ENCODE data around the gene TMEM62.
"Not testable (repeated sequence)": the region's sequence is repeated elsewhere in the genome, so short reads cannot be mapped to it uniquely, and the experiment has no call there.

The TMEM62 gene

GRCh38 chr15:43146184-43146583, 12.8 kb downstream of the TMEM62 start:
- H4K5ac ChIP-seq (ENCODE audit: low read length), result no peak overlapping the region
- no peak overlapping the region for H3K18ac ChIP-seq (ENCODE audit: low read length)
- H4K8ac ChIP-seq (ENCODE audit: low read depth, low read length), result no peak overlapping the region
- no peak overlapping the region for H3K56ac ChIP-seq (ENCODE audit: low read length)
- no peaks in the 10 kb centered on the region for H3K79me2 ChIP-seq (ENCODE audit: control insufficient read depth, insufficient read depth, low read length)
- H3K27ac ChIP-seq (ENCODE audit: low read depth, low read length), result no peak overlapping the region
- H2BK5ac ChIP-seq (ENCODE audit: low read length), result no peak overlapping the region
- H3K4ac ChIP-seq (ENCODE audit: low read depth, low read length), result no peak overlapping the region
- no CpG with 5 or more reads among the region's 5 CpGs for WGBS (ENCODE audit: extremely low coverage, insufficient coverage, low lambda C conversion rate)
- H3K9ac ChIP-seq (ENCODE audit: low read length), result no peak overlapping the region
- no peak overlapping the region for H2BK15ac ChIP-seq (replicated peaks; ENCODE audit: low read depth)
- no peak overlapping the region for H2AK5ac ChIP-seq (ENCODE audit: low read length)
- no peaks in the 10 kb centered on the region for H3K36me3 ChIP-seq (ENCODE audit: control insufficient read depth, insufficient read depth, low read length)
- H2BK120ac ChIP-seq (ENCODE audit: low read depth, low read length), result no peak overlapping the region
- no peak overlapping the region for H3K4me2 ChIP-seq (ENCODE audit: low read length)
- H3K23ac ChIP-seq (ENCODE audit: low read length), result no peak overlapping the region
- H3K4me1 ChIP-seq (ENCODE audit: control insufficient read depth, low read depth, low read length), result no peaks in the 10 kb centered on the region
- H3K27me3 ChIP-seq (ENCODE audit: insufficient read depth, low read length, poor library complexity), result no peaks in the 10 kb centered on the region
- no peak overlapping the region for H3K4me3 ChIP-seq (ENCODE audit: low read length)
- DNase-seq, result no peak
- no peaks in the 10 kb centered on the region for H3K79me1 ChIP-seq (ENCODE audit: low read length)

GRCh38 chr15:43150191-43150929, 17.0 kb downstream of the TMEM62 start:
- H3K36me3 ChIP-seq (ENCODE audit: control insufficient read depth, insufficient read depth, low read length), result no peaks in the 10 kb centered on the region
- H3K56ac ChIP-seq (ENCODE audit: low read length), result no peak overlapping the region
- no peak overlapping the region for H3K4me2 ChIP-seq (ENCODE audit: low read length)
- H3K4ac ChIP-seq (ENCODE audit: low read depth, low read length), result no peak overlapping the region
- H4K8ac ChIP-seq (ENCODE audit: low read depth, low read length), result no peak overlapping the region
- H3K27ac ChIP-seq (ENCODE audit: low read depth, low read length), result no peak overlapping the region
- no peak overlapping the region for H2BK5ac ChIP-seq (ENCODE audit: low read length)
- no peak overlapping the region for H3K23ac ChIP-seq (ENCODE audit: low read length)
- H3K79me2 ChIP-seq (ENCODE audit: control insufficient read depth, insufficient read depth, low read length), result no peaks in the 10 kb centered on the region
- H2BK15ac ChIP-seq (replicated peaks; ENCODE audit: low read depth), result no peak overlapping the region
- no peak overlapping the region for H3K18ac ChIP-seq (ENCODE audit: low read length)
- H4K5ac ChIP-seq (ENCODE audit: low read length), result no peak overlapping the region
- DNase-seq, result peak; percentile 65
- H2AK5ac ChIP-seq (ENCODE audit: low read length), result no peak overlapping the region
- no peak overlapping the region for H3K9ac ChIP-seq (ENCODE audit: low read length)
- no peak overlapping the region for H3K4me3 ChIP-seq (ENCODE audit: low read length)
- H3K4me1 ChIP-seq (ENCODE audit: control insufficient read depth, low read depth, low read length), result no peaks in the 10 kb centered on the region
- H3K27me3 ChIP-seq (ENCODE audit: insufficient read depth, low read length, poor library complexity), result no peaks in the 10 kb centered on the region
- no peaks in the 10 kb centered on the region for H3K79me1 ChIP-seq (ENCODE audit: low read length)
- H2BK120ac ChIP-seq (ENCODE audit: low read depth, low read length), result no peak overlapping the region
- WGBS (ENCODE audit: extremely low coverage, insufficient coverage, low lambda C conversion rate), result no CpG with 5 or more reads among the region's 5 CpGs

GRCh38 chr15:43151688-43152087, 18.3 kb downstream of the TMEM62 start:
- no peak overlapping the region for H3K4ac ChIP-seq (ENCODE audit: low read depth, low read length)

DNA sequence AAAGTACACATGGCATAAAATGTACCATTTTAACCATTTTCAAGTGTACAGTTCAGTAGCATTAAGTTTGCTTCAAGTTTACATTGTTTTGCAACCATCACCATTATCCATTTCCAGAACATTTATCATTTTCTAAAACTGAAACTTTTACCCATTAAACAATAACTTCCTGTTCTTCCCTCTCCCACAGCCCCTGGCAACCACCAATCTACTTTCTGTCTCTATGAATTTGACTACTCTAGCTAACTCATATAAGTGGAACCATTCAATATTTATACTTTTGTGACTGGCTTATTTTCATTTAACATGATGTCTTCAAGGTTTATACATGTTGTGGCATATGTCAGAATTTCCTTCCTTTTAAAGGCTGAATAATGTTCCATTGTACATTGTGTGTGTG, 19.9 kb downstream of the TMEM62 start:
- Histone ChIP-seq H3K36me3 (ENCODE audit: control insufficient read depth, insufficient read depth, low read length) (no peaks in the 10 kb centered on the region), H3K4me2 (ENCODE audit: low read length) (no peak overlapping the region), H3K4ac (ENCODE audit: low read depth, low read length) (no peak overlapping the region), H3K4me3 (ENCODE audit: low read length) (no peak overlapping the region), H4K8ac (ENCODE audit: low read depth, low read length) (no peak overlapping the region), H2AK5ac (ENCODE audit: low read length) (no peak overlapping the region), H3K18ac (ENCODE audit: low read length) (no peak overlapping the region), H3K79me2 (ENCODE audit: control insufficient read depth, insufficient read depth, low read length) (no peaks in the 10 kb centered on the region), H3K27me3 (ENCODE audit: insufficient read depth, low read length, poor library complexity) (no peaks in the 10 kb centered on the region), H3K56ac (ENCODE audit: low read length) (no peak overlapping the region), H3K79me1 (ENCODE audit: low read length) (no peaks in the 10 kb centered on the region), H2BK5ac (ENCODE audit: low read length) (no peak overlapping the region), H3K4me1 (ENCODE audit: control insufficient read depth, low read depth, low read length) (no peaks in the 10 kb centered on the region), H4K5ac (ENCODE audit: low read length) (no peak overlapping the region), H3K27ac (ENCODE audit: low read depth, low read length) (no peak overlapping the region), H3K9ac (ENCODE audit: low read length) (no peak overlapping the region), H3K23ac (ENCODE audit: low read length) (no peak overlapping the region), H2BK120ac (ENCODE audit: low read depth, low read length) (no peak overlapping the region), H2BK15ac (replicated peaks; ENCODE audit: low read depth) (no peak overlapping the region)
- no peak for DNase-seq

More at GRCh38 chr15:43151688-43152087, 18.3 kb downstream of the TMEM62 start:
- no peak overlapping the region for H3K27ac ChIP-seq (ENCODE audit: low read depth, low read length)
- H3K4me3 ChIP-seq (ENCODE audit: low read length), result no peak overlapping the region
- no peak overlapping the region for H3K9ac ChIP-seq (ENCODE audit: low read length)
- no peaks in the 10 kb centered on the region for H3K27me3 ChIP-seq (ENCODE audit: insufficient read depth, low read length, poor library complexity)
- no peak overlapping the region for H2BK5ac ChIP-seq (ENCODE audit: low read length)
- no peak overlapping the region for H3K56ac ChIP-seq (ENCODE audit: low read length)
- H4K8ac ChIP-seq (ENCODE audit: low read depth, low read length), result no peak overlapping the region
- no peak for DNase-seq
- H3K4me2 ChIP-seq (ENCODE audit: low read length), result no peak overlapping the region
- no peak overlapping the region for H4K5ac ChIP-seq (ENCODE audit: low read length)
- H3K36me3 ChIP-seq (ENCODE audit: control insufficient read depth, insufficient read depth, low read length), result no peaks in the 10 kb centered on the region
- no peak overlapping the region for H3K18ac ChIP-seq (ENCODE audit: low read length)
- no peak overlapping the region for H2BK120ac ChIP-seq (ENCODE audit: low read depth, low read length)
- H3K4me1 ChIP-seq (ENCODE audit: control insufficient read depth, low read depth, low read length), result no peaks in the 10 kb centered on the region
- H3K79me2 ChIP-seq (ENCODE audit: control insufficient read depth, insufficient read depth, low read length), result no peaks in the 10 kb centered on the region
- no peaks in the 10 kb centered on the region for H3K79me1 ChIP-seq (ENCODE audit: low read length)
- WGBS (ENCODE audit: extremely low coverage, insufficient coverage, low lambda C conversion rate), result no CpG with 5 or more reads among the region's 2 CpGs
- H2BK15ac ChIP-seq (replicated peaks; ENCODE audit: low read depth), result no peak overlapping the region
- H3K23ac ChIP-seq (ENCODE audit: low read length), result no peak overlapping the region
- no peak overlapping the region for H2AK5ac ChIP-seq (ENCODE audit: low read length)

DNA sequence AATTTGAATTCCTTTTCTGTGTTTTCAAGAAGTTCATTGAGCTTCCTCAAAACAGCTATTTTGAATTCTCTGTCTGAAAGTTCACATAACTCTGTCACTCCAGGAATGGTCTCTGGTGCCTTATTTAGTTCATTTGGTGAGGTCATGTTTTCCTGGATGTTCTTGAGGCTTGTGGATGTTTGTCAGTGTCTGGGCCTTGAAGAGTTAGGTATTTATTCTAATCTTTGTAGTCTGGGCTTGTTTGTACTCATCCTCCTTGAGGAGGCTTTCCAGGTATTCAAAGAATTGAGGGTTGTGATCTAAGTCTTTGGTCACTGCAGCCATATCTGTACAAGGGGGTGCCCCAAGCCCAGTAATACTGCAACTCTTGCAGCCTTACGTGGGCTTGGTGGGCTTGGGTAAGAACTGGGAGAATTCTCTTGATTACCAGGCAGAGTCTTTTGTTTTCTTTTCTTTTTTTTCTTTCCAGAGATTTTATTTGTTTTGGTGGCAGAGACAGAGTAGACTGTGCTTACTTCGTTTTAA, 32.5 kb downstream of the TMEM62 start:
- no peak overlapping the region for H2BK5ac ChIP-seq (ENCODE audit: low read length)

DNA sequence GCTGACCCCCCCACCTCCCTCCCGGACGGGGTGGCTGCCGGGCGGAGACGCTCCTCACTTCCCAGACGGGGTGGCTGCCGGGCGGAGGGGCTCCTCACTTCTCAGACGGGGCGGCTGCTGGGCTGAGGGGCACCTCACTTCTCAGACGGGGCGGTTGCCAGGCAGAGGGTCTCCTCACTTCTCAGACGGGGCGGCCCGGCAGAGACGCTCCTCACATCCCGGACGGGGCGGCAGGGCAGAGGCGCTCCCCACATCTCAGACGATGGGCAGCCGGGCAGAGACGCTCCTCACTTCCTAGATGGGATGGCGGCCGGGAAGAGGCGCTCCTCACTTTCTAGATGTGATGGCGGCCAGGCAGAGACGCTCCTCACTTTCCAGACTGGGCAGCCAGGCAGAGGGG, 33.9 kb downstream of the TMEM62 start:
- H3K23ac ChIP-seq (ENCODE audit: low read length); H3K27ac ChIP-seq (ENCODE audit: low read depth, low read length); DNase-seq; H3K4ac ChIP-seq (ENCODE audit: low read depth, low read length); H3K9ac ChIP-seq (ENCODE audit: low read length); H2AK5ac ChIP-seq (ENCODE audit: low read length); H3K4me3 ChIP-seq (ENCODE audit: low read length); H3K79me2 ChIP-seq (ENCODE audit: control insufficient read depth, insufficient read depth, low read length); H3K4me1 ChIP-seq (ENCODE audit: control insufficient read depth, low read depth, low read length); H2BK15ac ChIP-seq (replicated peaks; ENCODE audit: low read depth); H4K5ac ChIP-seq (ENCODE audit: low read length); H3K36me3 ChIP-seq (ENCODE audit: control insufficient read depth, insufficient read depth, low read length); H3K79me1 ChIP-seq (ENCODE audit: low read length); H3K27me3 ChIP-seq (ENCODE audit: insufficient read depth, low read length, poor library complexity); H4K8ac ChIP-seq (ENCODE audit: low read depth, low read length); H2BK120ac ChIP-seq (ENCODE audit: low read depth, low read length); H2BK5ac ChIP-seq (ENCODE audit: low read length); H3K56ac ChIP-seq (ENCODE audit: low read length); H3K18ac ChIP-seq (ENCODE audit: low read length); H3K4me2 ChIP-seq (ENCODE audit: low read length): not testable (repeated sequence)
- no CpG with 5 or more reads among the region's 28 CpGs for WGBS (ENCODE audit: extremely low coverage, insufficient coverage, low lambda C conversion rate)

More for the DNA sequence above, 32.5 kb downstream of the TMEM62 start:
- no peaks in the 10 kb centered on the region for H3K79me2 ChIP-seq (ENCODE audit: control insufficient read depth, insufficient read depth, low read length)
- no peaks in the 10 kb centered on the region for H3K36me3 ChIP-seq (ENCODE audit: control insufficient read depth, insufficient read depth, low read length)
- H3K23ac ChIP-seq (ENCODE audit: low read length), result no peak overlapping the region
- DNase-seq, result no peak
- no peak overlapping the region for H3K56ac ChIP-seq (ENCODE audit: low read length)
- no peak overlapping the region for H4K8ac ChIP-seq (ENCODE audit: low read depth, low read length)
- H2BK120ac ChIP-seq (ENCODE audit: low read depth, low read length), result no peak overlapping the region
- no peak overlapping the region for H3K27ac ChIP-seq (ENCODE audit: low read depth, low read length)
- H4K5ac ChIP-seq (ENCODE audit: low read length), result no peak overlapping the region
- H2AK5ac ChIP-seq (ENCODE audit: low read length), result no peak overlapping the region
- no peak overlapping the region for H3K18ac ChIP-seq (ENCODE audit: low read length)
- H2BK15ac ChIP-seq (replicated peaks; ENCODE audit: low read depth), result no peak overlapping the region
- no peak overlapping the region for H3K9ac ChIP-seq (ENCODE audit: low read length)
- no peak overlapping the region for H3K4me3 ChIP-seq (ENCODE audit: low read length)
- no peaks in the 10 kb centered on the region for H3K4me1 ChIP-seq (ENCODE audit: control insufficient read depth, low read depth, low read length)
- no peaks in the 10 kb centered on the region for H3K79me1 ChIP-seq (ENCODE audit: low read length)
- no CpG with 5 or more reads among the region's 2 CpGs for WGBS (ENCODE audit: extremely low coverage, insufficient coverage, low lambda C conversion rate)
- H3K4ac ChIP-seq (ENCODE audit: low read depth, low read length), result no peak overlapping the region
- H3K4me2 ChIP-seq (ENCODE audit: low read length), result no peak overlapping the region
- H3K27me3 ChIP-seq (ENCODE audit: insufficient read depth, low read length, poor library complexity), result no peaks in the 10 kb centered on the region

Data from mesendoderm (in vitro differentiated cells).